NCI-H774 (cell line): ENCODE results near the gene CAMTA1.
"Not testable (repeated sequence)": the region's sequence is repeated elsewhere in the genome, so short reads cannot be mapped to it uniquely, and the experiment has no call there.

Experiments
- DNase-seq: peaks from one replicate; lab custom pipeline; 2025; lab: John Stamatoyannopoulos, UW

CAMTA1 gene

DNA sequence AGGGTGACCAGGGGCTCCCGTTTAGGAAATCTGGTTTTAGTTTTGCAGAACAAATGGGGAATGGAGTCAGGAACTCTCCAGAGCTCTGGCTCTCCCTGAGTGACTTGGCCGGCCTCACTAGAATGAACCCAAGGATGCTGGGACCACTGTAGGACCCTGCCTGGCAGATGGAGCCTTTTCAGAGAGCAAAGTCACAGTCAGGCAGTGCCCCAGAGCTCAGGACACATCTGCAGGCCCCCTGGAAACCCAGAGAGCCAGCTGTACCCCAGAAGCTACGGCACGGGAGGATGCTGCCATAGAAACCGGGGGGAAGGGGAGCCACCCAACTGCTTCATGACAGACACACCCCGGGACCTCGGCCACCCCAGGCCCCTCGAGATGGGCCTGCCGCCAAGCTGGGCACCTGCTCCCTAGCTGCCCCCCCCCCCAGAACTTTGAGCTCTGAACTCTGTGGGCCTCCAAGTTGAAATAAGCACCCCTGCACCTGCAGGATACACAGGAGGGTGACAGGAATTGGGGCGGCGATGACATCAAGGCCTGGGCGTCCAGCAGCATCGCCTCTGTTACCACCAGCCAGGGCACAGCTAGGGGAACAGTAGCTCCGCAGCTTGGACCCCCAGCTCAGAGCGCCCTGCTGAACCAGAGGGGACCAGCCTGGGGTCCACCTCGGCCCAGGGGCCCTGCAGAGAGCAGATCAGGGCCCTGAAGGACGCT lies 894.1 kb downstream of the CAMTA1 start:
- no peak for DNase-seq

DNA sequence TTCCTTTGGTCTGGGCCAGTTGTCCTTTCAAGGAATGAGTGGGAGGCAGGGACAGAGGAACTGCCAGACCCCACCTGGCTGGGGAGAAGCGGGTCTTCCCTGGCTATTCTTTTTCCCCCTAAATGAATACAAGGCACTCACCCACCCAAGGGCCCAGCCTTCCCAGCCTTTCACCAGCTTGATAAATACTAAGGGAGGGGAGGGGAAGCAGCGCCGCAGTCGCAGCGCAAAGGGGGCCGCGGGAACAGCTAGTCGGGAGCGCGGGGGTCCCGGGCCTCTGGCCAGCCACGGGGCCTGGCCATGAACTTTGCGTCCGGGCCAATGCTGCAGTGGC lies 894.6 kb downstream of the CAMTA1 start:
- no peak for DNase-seq

DNA sequence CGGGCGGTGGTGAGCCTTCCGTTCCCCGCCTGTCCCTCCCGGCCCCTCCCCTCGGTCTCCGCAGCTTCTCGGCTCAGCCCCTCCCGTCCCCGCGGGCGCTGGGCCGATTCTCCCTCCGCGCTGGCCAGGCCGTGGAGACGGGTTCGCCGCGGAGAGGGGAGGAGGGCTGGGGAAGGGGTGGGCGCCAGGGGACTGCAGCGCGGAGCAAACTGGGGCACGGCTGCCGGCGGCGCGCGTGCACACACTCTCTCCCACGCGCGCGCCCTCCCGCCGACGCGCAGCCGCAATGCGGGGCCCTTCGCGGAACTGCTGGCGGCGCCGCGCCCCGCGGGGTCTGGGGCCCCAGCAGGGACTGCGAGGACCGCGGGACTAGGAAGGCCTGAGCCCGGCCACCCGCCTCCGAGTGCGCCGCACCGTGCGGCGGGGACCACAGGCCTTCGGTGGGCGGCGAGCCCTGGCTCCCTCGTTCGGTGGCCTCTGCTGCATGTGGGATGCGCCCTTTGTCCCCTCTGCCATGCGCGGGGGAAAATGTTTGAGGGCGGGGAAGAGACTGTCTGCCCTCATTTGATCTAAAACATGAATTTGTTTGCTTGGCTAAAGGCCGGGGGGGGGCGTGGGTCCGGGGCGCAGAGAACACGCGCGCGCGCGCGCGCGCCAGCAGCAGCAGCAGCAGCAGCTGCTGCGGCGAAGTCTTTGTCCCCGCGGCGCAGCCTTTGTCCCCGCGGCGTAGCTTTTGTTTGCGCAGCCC lies 895.1 kb downstream of the CAMTA1 start:
- DNase-seq, result no peak

DNA sequence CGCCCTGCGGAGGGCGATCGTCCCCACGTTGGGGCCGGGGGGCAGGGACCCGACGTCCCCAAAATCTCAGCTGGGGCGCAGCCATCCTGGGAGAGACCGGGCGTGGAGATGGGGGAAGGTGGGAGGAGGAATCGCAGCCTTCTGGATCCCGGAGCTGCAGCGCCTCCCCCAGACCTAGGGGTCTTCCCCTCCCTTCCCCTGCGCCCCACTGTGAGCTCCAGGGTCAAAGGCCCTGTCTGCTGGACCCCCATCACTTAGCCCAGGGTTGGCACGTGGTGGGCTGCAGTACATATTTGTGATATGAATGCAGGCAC lies 895.7 kb downstream of the CAMTA1 start:
- no peak for DNase-seq

DNA sequence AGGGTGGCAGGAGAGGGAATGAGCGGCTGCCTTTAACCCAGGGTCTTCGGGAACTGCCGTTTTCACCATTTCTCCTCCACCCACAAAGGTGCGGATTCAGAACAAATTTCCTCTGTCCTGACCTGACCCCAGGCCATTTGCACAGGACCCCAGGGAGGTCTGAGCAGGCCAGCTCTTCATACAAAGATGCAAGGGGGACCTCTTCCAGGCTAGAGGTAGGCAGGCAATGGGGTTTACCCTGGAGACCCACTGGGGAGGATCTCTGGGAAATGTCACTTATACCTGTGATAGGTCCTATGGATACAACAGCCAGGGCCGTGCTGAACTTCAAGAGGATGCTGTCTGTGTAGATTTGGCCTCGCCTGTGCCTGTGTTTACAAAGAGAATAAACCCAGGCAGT lies 896.1 kb downstream of the CAMTA1 start:
- DNase-seq, result no peak

DNA sequence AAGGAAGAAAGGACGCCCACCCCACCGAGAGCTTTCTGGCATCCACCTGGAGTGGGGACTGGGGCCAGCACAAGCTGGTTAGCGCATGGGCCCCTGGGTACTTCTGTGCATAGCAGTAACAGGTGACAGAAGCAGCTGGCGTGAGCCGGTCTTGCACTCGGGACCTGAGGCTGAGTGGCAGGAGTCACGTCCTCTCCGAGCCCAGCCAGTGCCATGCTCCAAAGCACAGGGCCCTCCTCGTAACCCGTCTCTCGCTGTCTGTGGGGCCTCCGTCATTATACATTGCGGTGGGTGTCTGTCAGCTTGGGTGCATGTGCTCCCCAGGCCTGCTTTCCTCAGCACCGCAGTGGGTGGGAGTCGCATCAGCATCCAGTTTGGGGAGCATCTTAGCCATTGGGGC lies 898.3 kb downstream of the CAMTA1 start:
- no peak for DNase-seq

DNA sequence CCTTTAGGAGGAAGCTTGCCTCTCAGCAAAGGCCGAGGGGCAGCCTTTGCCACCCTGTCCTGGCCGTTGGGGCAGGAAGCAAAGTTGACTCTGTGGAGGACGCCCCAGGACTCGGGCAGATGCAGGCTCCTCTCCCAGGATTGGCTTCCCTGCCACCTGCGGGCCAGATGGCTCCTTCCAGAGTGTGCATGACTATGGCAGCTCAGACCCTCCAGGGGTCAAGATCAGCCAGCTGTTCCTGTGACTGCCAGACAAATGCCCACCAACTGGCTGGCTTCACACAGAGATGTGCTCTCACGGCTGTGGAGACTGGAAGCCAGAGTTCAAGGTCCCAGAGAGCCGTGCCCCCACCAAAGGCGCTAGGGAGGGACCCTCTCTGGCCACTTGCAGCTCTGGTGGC lies 898.9 kb downstream of the CAMTA1 start:
- no peak for DNase-seq

DNA sequence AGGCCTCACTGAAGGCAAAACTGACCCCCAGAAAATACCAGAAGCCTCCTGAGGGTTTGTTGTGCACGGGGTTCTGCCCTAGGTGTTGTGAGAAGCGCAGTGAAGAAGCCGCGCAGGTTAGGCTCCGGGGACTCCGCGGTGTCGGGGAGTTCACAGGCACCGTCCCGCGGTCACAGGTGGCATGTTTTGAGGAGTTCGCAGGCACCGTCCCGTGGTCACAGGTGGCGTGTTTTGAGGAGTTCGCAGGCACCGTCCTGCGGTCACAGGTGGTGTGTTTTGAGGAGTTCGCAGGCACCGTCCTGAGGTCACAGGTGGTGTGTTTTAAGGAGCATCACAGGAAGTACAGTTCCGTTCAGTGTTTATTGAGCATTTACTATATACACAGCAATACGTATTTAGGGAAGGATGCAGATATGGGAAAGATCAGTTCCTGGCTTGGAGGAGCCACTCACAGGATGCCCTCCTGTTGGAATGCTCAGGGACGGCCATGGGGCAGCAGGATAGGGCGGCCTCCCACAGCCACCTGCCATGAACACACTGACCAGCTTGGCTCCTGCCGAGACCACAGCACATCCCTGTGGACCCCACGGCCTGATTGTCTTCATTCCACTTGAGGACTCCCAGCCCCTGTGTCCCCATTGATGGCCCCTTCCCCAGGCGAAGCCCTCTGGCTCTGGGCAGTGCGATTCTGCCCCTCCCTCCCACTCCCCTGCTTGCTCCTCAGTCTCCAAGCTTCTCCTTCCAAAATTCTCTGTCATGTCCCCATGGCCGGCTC lies 899.8 kb downstream of the CAMTA1 start:
- DNase-seq, result no peak

DNA sequence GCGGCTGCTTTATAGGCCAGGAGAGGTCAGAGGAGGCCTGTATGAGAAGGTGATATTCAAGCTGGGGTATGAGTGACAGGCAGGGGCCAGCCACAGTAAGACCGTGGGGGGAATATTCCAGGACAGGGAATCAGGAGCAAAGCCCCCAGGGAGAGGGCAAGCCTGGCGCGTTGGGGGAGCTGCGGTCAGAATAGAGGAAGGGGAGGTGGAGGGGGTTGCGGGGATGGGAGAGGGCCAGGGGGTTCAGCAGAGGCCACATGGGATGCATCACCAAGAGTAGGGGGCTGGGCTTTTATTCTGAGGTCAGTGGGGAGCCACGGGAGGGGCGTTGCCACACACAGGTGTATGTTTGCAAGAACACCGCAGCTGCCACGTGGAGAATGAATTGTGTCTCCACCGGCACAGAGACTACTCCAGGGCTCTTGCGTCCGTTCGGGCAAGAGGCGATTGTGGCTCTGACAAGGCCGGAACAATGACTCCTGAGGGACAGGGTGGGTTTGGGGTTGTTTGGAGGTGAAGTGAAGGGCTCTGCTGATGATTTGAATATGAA lies 901.1 kb downstream of the CAMTA1 start:
- DNase-seq, result no peak

DNA sequence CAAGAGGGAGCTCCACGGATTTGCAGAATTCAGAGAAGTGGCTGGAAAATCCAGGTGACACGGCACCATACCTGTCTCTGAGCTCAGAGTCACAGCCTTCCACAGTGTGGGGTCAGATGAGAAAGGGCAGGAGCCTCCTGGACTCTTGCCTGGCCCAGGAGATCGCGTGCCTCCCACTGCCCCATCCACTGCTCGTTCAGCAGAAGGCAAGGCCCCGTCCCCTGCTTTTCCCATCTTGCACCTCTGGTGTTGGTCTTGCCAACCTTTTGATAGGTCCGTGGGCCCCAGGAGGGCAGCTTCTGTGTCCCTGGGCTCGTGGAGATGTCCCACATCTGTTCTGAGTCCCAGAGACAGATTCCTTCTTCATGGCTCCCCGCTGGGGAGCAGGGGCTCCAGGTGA lies 902.2 kb downstream of the CAMTA1 start:
- no peak for DNase-seq

DNA sequence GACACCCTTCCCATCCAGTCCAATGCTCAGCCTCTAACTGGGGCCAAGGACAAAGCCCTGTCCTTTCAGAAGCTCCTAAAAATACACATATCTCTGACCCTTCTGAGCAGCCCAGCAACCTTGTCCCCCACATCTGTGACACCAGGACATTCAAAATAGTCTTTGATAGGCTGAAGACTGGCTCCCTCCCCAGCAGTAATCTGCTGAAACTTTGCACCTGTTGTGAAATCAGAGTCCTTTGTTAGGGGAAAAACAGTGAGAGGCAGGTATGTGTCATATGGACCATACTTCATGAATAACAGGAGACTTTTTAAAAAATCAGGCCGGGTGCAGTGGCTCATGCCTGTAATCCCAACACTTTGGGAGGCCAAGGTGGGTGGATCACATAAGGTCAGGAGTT lies 903.4 kb downstream of the CAMTA1 start:
- no peak for DNase-seq

DNA sequence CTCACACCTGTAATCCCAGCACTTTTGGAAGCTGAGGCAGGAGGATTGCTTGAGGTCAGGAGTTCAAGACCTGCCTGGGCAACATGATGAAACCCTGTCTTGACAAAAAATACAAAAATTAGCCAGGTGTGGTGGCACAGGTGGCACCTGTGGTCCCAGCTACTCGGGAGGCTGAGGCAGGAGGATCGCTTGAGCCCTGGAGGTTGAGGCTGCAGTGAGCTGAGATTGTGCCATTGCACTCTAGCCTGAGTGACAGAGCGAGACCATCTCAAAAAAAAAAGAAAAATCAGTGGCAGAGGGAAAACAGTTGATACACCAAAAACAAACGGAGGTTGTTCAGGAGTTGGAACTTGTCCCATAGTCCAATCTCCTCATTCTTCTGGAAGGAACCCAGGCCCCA lies 904.1 kb downstream of the CAMTA1 start:
- not testable (repeated sequence) for DNase-seq

DNA sequence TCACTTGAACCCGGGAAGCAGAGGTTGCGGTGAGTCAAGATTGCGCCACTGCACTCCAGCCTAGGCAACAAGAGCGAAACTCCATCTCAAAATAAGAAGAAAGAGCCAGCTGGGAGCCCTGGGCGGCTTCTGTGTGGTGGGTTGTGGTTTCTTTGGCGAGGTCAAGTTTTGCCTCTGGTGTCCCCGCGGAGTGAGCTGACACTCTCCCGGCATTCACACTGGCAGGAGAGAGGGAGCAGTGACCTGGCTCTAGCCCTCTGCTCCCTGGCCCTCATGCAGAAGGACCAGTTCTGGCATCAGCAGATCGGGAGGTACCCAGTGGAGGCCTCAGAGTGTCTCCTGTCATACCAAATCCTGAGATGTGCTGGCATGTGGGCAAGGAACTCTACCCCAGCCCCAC lies 904.8 kb downstream of the CAMTA1 start:
- no peak for DNase-seq

DNA sequence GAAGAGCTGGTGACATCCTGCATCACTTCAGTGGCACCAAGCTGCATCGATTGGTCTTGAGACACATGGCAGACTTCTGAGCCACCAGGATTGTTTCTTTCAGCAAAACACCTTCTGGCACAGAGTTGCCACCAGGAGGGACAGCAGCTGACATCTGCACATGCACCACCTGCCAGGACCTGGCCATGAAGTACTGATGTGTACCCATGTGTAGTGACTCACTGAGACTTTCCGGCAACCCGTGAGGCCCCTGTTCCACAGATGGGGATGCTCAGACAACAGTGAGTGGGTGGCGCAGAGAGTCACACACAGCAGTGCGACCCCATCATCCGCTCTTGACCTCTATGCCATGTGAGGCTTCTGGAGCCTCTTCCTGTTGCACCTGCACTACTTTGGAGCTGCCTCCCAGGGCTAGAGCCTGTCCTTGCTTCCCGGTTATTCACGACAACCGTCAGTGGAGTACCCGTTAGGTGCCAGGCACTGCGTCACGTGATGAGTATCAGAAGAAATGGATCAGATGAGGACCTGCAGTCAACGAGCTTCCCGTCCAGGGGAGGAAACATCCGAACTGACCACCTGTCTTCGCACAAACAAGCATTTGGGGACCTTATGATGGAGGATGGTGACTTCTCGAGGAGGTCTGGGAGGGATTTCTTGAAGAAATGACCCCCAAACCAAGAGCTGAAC lies 905.4 kb downstream of the CAMTA1 start:
- DNase-seq, result no peak

DNA sequence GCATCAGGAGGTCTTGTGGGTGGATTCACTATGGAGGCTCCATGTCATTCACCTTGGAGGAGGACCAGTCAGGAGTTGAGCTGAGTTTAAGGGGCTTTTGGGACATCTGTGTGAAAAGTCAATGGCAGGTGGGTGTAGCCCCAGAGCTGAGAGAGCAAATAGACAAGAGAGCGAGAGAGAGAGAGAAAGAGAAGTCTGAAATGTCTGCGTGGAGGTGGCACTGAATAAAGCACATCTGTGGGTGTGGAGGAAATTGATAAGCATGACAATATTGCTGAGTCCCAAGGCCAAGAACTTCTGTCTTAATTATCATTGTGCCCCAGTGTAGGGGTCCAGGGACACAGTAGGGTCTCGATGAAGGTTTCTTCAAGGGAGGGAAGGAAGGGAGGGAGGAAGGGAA lies 906.3 kb downstream of the CAMTA1 start:
- no peak for DNase-seq

DNA sequence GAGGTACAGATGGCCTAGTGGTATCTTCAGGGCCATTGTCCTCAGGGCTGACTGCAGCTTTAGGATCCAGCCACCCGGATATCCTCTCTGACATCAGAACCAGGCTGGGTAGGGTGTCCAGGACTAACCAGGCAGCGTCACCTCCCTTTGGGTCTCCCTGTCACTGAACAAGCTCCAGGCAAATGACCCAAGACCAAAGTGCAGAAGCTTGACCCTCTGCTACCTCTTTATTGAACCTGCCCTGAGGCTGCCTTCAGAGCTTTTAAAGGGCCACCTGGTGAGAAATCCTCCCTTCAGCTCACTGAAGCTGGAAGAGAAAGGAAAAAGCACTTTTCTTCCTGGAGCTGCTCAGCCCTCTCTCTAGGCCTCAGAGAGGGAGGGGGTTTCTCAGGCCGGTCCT lies 906.8 kb downstream of the CAMTA1 start:
- no peak for DNase-seq

DNA sequence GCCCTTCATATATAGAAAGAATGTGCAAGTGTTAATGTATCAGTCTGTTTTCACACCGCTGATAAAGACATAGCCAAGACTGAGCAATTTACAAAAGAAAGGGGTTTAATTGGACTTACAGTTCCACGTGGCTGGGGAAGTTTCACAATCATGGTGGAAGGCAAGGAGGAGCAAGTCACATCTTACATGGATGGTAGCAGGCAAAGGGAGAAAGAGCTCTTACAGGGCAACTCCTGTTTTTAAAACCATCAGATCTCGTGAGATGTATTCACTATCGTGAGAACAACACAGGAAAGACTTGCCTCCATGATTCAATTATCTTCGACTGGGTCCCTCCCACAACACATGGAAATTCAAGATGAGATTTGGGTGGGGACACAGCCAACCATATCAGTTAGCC lies 907.8 kb downstream of the CAMTA1 start:
- DNase-seq, result not testable (repeated sequence)

DNA sequence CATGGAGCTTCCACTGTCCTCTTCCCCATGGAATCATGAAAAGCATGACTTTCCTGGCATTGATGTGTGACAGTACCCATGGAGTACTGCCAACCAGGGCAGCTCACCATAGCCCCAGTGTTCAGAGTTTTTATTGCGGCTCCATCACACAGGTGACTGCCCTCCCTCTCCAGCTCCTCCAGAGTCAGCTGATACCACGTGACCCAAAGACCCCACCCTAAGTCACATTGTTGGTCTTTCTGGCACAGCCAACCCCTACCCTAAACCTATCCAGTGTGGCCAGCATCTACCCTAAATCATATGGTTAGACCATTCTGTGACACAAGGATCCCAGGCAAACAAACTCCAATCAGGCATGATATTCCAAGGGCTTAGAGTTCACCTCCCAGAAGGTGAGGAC lies 908.4 kb downstream of the CAMTA1 start:
- DNase-seq, result no peak

DNA sequence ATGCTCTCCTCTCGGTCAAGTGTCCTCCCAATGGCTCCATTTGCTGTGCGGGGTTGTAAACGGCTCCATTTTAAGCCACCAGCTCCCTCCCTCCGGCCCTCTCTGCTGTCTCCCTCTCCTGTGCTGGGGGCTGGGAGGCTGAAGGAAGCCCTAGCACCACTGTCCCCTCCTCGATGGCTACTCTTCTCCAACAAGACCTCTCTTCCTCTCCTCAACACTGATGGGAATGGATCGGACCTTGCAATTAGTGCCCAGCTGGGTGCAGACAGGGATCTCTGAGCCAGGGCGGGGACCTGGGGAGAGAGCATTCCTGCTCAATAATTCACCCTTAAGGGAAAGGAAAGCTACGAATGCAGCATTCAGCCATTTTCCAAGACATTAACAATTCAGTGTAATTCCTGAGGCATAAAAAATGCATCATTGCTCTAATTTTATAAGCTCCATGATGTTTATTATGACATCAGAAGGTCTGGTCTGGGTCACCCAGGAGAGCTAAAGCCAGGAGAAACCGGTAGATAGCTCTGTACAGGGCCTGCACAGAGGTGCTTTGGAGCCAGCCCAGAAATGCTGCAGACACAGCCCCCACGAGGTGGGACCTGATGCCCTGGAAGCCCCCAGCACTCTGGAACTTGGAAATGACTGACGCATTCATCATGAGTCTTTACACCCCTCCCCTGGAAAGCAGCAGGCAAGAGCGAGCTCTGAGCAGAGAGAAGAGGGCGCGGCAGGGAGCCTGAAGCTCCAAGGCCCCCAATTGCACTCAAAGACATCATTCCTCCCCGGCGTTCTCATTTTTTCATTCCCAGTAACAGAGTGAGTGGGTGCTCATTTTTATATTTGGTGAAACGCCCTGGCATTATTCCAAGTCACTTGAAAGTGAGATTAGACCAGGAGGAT lies 909.6 kb downstream of the CAMTA1 start:
- no peak for DNase-seq

DNA sequence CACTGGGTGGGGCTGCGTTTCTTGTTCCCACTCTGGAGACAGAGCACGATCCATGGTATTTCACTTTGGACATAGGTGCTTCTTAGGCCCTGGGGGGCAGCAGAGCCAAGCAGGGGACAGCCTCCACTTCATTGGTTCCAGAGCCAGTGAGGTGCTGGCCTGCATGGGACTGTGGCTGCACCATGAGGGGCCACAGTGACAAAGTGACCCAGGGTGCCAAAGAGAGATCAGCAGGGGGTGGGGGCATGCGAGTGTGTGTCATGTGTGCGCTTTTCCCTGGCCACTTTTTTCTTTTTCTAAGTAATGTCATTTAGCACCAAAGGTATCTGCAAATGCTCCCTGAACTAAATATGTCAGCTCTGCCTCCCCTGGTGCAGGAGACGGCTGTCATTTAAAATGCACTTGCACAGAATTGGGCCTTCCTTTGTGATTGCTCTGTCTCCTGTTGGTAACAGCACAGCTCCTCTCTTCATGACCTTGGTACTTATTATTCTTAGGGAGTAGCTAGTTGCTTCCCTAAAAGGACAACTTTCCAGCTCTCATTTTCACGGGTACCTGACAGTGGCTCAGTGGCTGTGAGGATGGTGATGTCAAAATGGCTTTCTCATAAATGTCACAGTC lies 910.4 kb downstream of the CAMTA1 start:
- no peak for DNase-seq

DNA sequence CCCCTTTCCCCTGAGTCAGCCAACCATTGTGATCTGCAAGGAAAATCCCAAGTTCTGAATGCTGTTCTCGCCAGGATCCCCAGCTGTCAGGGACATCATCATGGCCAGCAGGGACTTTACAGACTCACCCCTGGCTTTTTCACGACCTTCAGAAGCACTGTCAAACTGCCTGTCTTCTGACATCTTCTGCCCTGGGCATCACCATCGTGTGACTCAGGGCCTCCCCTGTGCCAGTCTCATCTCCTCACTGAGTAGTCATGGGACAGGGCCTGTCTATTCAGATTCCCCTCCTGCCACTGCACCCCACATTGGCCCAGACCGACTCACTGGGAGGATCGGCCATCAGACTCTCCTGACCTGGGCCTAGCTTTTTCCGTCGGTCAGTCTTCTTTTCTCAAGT lies 913.4 kb downstream of the CAMTA1 start:
- DNase-seq, result no peak
